Mesenchymal stem cell (in vitro differentiated cells and primary cell): Measurements from ENCODE around the gene IFT52.

Experiments
- DNase-seq: peaks from one replicate; pipeline ENCODE4 v3.0.0-alpha.2; 2013
- H2AFZ ChIP-seq: one replicate; pipeline ENCODE4 v1.6.1; 2013; ENCODE audit warnings: low read depth, mild to moderate bottlenecking, control low read depth, inconsistent platforms, low read length, moderate library complexity
- H2AK5ac ChIP-seq: 2 replicates; pipeline ENCODE4 v1.6.1; 2013; ENCODE audit warnings: low read length, moderate library complexity, mild to moderate bottlenecking, inconsistent platforms; ENCODE audit not compliant: severe bottlenecking
- H2BK120ac ChIP-seq: one replicate; pipeline ENCODE4 v1.6.1; 2013; ENCODE audit warnings: low read depth, mild to moderate bottlenecking, inconsistent platforms, low read length, moderate library complexity
- H2BK12ac ChIP-seq, 2 experiments: one replicate each; pipeline ENCODE4 v1.6.1; 2013; ENCODE audit warnings: inconsistent platforms in 2 of 2, low read length in 2 of 2, mild to moderate bottlenecking in 2 of 2, moderate library complexity in 2 of 2, control low read depth in 1 of 2
- H2BK15ac ChIP-seq: one replicate; pipeline ENCODE4 v1.6.1; 2013; ENCODE audit warnings: mild to moderate bottlenecking, low read depth, inconsistent platforms; ENCODE audit not compliant: poor library complexity, severe bottlenecking
- H2BK5ac ChIP-seq: 2 replicates; pipeline ENCODE4 v1.6.1; 2013; ENCODE audit warnings: low read depth, mild to moderate bottlenecking, low read length, control low read depth, inconsistent platforms; ENCODE audit not compliant: poor library complexity, severe bottlenecking
- H3K14ac ChIP-seq, 2 experiments: one replicate each; pipeline ENCODE4 v1.6.1; 2013; ENCODE audit warnings: inconsistent platforms in 2 of 2, low read length in 2 of 2, control low read depth in 1 of 2, mild to moderate bottlenecking in 1 of 2, moderate library complexity in 1 of 2
- H3K18ac ChIP-seq, 2 experiments: one replicate each; pipeline ENCODE4 v1.6.1; 2013; ENCODE audit warnings: inconsistent platforms in 2 of 2, low read length in 2 of 2, control low read depth in 1 of 2, low read depth in 1 of 2, mild to moderate bottlenecking in 1 of 2
- H3K23ac ChIP-seq, 2 experiments: one replicate each; pipeline ENCODE4 v1.6.1; 2013; ENCODE audit warnings: inconsistent platforms in 2 of 2, low read length in 2 of 2, mild to moderate bottlenecking in 2 of 2, moderate library complexity in 2 of 2, control low read depth in 1 of 2
- H3K27ac ChIP-seq: 2 replicates; pipeline ENCODE4 v1.5.1; 2013; ENCODE audit warnings: mild to moderate bottlenecking, moderate library complexity, low read length, control low read depth, inconsistent platforms; ENCODE audit not compliant: poor library complexity, severe bottlenecking
- H3K27me3 ChIP-seq, 2 experiments: 2 replicates each; pipeline versions ENCODE4 v1.6.1 to v1.7.0; 2013; ENCODE audit warnings: low read length in 2 of 2, mild to moderate bottlenecking in 2 of 2, moderate library complexity in 2 of 2, control low read depth in 1 of 2, inconsistent platforms in 1 of 2; ENCODE audit not compliant: control insufficient read depth in 1 of 2, insufficient read depth in 1 of 2
- H3K36me3 ChIP-seq, 2 experiments: 2 replicates each; pipeline versions ENCODE4 v1.6.1 to v1.7.0; 2013; ENCODE audit warnings: low read length in 2 of 2, control low read depth in 1 of 2, inconsistent platforms in 1 of 2, low read depth in 1 of 2, mild to moderate bottlenecking in 1 of 2; ENCODE audit not compliant: insufficient read depth in 2 of 2, control insufficient read depth in 1 of 2
- H3K4ac ChIP-seq, 2 experiments: one replicate each; pipeline ENCODE4 v1.6.1; 2013; ENCODE audit warnings: inconsistent platforms in 2 of 2, low read length in 2 of 2, mild to moderate bottlenecking in 2 of 2, moderate library complexity in 2 of 2, control low read depth in 1 of 2, low read depth in 1 of 2
- H3K4me1 ChIP-seq: 2 replicates; pipeline ENCODE4 v1.6.1; 2013; ENCODE audit warnings: low read depth, low read length, control low read depth; ENCODE audit not compliant: control insufficient read depth, insufficient read depth
- H3K4me2 ChIP-seq: 2 replicates; pipeline ENCODE4 v1.6.1; 2013; ENCODE audit warnings: low read length, mild to moderate bottlenecking, inconsistent platforms; ENCODE audit not compliant: poor library complexity, severe bottlenecking
- H3K4me3 ChIP-seq, 2 experiments: 2 replicates each; pipeline versions ENCODE4 v1.5.1 to v1.7.0; 2013; ENCODE audit warnings: low read length in 2 of 2, mild to moderate bottlenecking in 2 of 2, control low read depth in 1 of 2, low read depth in 1 of 2; ENCODE audit not compliant: insufficient read depth in 1 of 2
- H3K79me1 ChIP-seq: replicated peaks from 2 replicates; pipeline ENCODE4 v1.6.1; 2013; ENCODE audit warnings: mild to moderate bottlenecking, control low read depth, low read length, inconsistent platforms; ENCODE audit not compliant: poor library complexity, severe bottlenecking
- H3K9ac ChIP-seq: 2 replicates; pipeline ENCODE4 v1.7.0; 2013; ENCODE audit warnings: mild to moderate bottlenecking, low read length, moderate library complexity
- H3K9me3 ChIP-seq: 2 replicates; pipeline ENCODE4 v1.7.0; 2013; ENCODE audit warnings: mild to moderate bottlenecking, low read length; ENCODE audit not compliant: control insufficient read depth
- H4K8ac ChIP-seq: one replicate; pipeline ENCODE4 v1.6.1; 2013; ENCODE audit warnings: inconsistent platforms, mild to moderate bottlenecking, low read length, moderate library complexity
- H4K91ac ChIP-seq: one replicate; pipeline ENCODE4 v1.6.1; 2013; ENCODE audit warnings: mild to moderate bottlenecking, low read length, inconsistent platforms
- WGBS: methylation state at CpG from one replicate; pipeline ENCODE4 v1.1.7; 2013; ENCODE audit warnings: mixed read lengths; 5-methylcytosine and 5-hydroxymethylcytosine counted together

Gene IFT52

DNA sequence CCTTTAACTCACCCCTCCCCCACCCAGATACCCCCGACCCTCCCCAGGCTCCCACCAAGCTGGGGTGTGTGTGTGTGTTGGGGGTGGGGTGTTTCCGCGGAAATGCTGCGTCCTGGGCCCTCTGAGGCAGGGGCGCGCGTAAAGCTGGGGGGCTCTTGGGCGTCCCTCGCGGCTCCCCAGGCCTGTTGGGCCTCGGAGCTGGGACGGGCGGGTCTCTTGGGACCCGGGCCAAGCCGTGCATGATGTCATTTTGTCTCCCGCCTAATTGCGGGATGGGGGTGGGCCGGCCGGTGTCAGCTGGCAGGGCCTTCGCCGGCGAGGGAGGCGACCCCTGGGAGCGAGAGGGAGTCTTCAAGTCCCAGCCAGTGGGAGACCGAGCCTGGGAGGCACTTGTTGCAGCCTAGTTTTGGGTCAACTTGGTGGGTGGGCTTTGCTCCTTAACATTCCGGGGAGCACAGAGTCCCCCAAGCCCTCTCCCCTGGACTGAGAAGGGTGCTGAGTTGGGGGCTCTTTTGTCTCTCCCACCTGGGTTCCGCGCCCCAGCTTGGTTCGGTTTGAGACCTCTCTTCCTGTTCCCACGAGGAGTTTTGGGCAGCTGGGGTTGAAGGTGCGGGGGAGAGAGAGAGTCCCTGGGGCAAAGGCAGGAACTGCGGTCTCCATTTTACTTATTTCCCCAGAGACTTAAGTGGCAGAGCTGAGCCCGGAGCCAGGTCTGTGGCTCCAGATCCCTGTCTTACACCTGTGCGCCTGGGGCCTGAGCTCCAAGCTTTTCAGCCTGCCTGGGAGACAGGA, 76.8 kb downstream of the IFT52 start:
- no peak overlapping the region for H2BK120ac ChIP-seq
- H3K14ac ChIP-seq, result no peak overlapping the region
- peaks cover 0 to 16% of the 10 kb centered on the region in 2 experiments for H3K27me3 ChIP-seq
- H3K4ac ChIP-seq, result no peak overlapping the region
- no peak overlapping the region for H2BK5ac ChIP-seq
- DNase-seq, result peak; percentile 12
- peak overlapping the region; percentile 83 for H3K4me2 ChIP-seq
- H2BK12ac ChIP-seq, result no peak overlapping the region
- peak overlapping the region; percentile 54 to 62 for H3K4me3 ChIP-seq
- H3K23ac ChIP-seq, result peak overlapping the region in 1 of 2 experiments; percentile 46
- peaks cover 13% of the 10 kb centered on the region for H3K79me1 ChIP-seq
- no peaks in the 10 kb centered on the region for H3K9me3 ChIP-seq
- H3K18ac ChIP-seq, result peak overlapping the region in 1 of 2 experiments; percentile 48
- no peak overlapping the region for H2AK5ac ChIP-seq
- peaks cover 22% of the 10 kb centered on the region for H3K4me1 ChIP-seq
- H3K27ac ChIP-seq, result no peak overlapping the region
- WGBS, result 8% methylated on average over 33 of the region's 34 CpGs
- no peak overlapping the region for H2AFZ ChIP-seq
- H3K9ac ChIP-seq, result no peak overlapping the region
- no peaks in the 10 kb centered on the region for H3K36me3 ChIP-seq
- no peak overlapping the region for H4K91ac ChIP-seq
- H2BK15ac ChIP-seq, result no peak overlapping the region
- H4K8ac ChIP-seq, result no peak overlapping the region

DNA sequence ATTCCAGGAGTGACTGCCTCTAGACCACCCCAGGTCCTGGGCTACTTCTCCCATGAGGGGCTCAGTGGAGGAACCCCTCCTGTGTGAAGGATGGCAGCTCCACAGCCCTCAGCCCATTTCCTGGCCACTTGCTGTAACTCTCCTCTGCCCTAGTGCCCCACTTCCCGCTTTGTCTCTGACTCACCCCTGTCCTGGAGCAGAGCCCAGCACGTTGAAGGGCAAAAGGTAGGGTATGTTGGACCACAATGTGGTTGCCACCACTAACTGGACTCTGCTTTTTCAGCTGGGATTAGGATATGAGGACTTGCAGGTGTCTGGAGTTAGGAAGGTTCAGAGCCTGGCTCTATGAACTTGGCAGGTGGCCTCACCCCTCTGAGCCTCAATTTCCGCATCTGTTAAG, 78.6 kb downstream of the IFT52 start:
- H3K18ac ChIP-seq, result no peak overlapping the region
- H3K9ac ChIP-seq, result no peak overlapping the region
- peak; percentile 27 for DNase-seq
- H3K36me3 ChIP-seq, result peaks cover 0 to 5% of the 10 kb centered on the region in 2 experiments
- H3K4me1 ChIP-seq, result peaks cover 22% of the 10 kb centered on the region
- H3K79me1 ChIP-seq, result peaks cover 17% of the 10 kb centered on the region
- no peak overlapping the region for H3K23ac ChIP-seq
- no peak overlapping the region for H3K4ac ChIP-seq
- 64% methylated on average over 3 of the region's 3 CpGs for WGBS
- H3K9me3 ChIP-seq, result no peaks in the 10 kb centered on the region
- H3K4me3 ChIP-seq, result no peak overlapping the region
- H2BK15ac ChIP-seq, result no peak overlapping the region
- H2BK5ac ChIP-seq, result no peak overlapping the region
- no peak overlapping the region for H2BK120ac ChIP-seq
- no peak overlapping the region for H4K8ac ChIP-seq
- no peak overlapping the region for H3K4me2 ChIP-seq
- peaks cover 0 to 16% of the 10 kb centered on the region in 2 experiments for H3K27me3 ChIP-seq
- H4K91ac ChIP-seq, result no peak overlapping the region
- H3K27ac ChIP-seq, result no peak overlapping the region
- no peak overlapping the region for H2AK5ac ChIP-seq
- H2AFZ ChIP-seq, result no peak overlapping the region
- H3K14ac ChIP-seq, result no peak overlapping the region
- H2BK12ac ChIP-seq, result no peak overlapping the region

- DNase-seq, result no peak
- Histone ChIP-seq H2AK5ac (no peak overlapping the region), H2BK12ac (no peak overlapping the region), H3K4me3 (no peak overlapping the region), H4K8ac (no peak overlapping the region), H3K4me1 (peaks cover 22% of the 10 kb centered on the region), H2BK5ac (no peak overlapping the region), H3K9me3 (no peaks in the 10 kb centered on the region), H3K4me2 (no peak overlapping the region), H2AFZ (no peak overlapping the region), H3K4ac (no peak overlapping the region), H3K79me1 (peaks cover 17% of the 10 kb centered on the region), H3K27me3 (peaks cover 0 to 15% of the 10 kb centered on the region in 2 experiments), H3K27ac (no peak overlapping the region), H3K18ac (no peak overlapping the region), H3K23ac (no peak overlapping the region), H2BK15ac (no peak overlapping the region), H3K36me3 (peaks cover 0 to 5% of the 10 kb centered on the region in 2 experiments), H3K14ac (no peak overlapping the region), H2BK120ac (no peak overlapping the region), H3K9ac (no peak overlapping the region), H4K91ac (no peak overlapping the region)
- 100% methylated on average over 1 of the region's 2 CpGs for WGBS
Measured at GRCh38 chr20:43670423-43670822, 79.7 kb downstream of the IFT52 start.

DNA sequence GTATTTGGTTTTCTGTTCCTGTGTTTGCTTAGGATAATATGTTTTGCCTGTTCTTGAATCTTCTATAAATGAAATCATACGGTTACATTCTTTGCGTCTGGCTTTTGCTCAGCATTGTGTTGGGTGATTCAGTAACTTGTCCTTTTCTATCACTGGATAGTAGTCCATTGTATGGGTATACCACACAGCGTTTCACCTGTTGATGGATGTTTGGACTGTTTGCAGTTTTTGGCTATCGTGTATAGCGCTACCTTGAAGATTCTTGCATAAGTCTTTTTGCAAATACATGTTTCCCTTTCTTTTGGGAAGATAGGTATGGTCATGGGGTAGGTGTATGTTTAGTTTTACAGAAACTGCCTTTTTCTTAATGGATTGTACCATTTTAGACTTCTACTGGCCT, 85.6 kb downstream of the IFT52 start:
- DNase-seq, result no peak
- no peak overlapping the region for H3K4ac ChIP-seq
- WGBS, result over 99% methylated on average over 5 of the region's 5 CpGs
- no peak overlapping the region for H3K4me3 ChIP-seq
- H3K4me1 ChIP-seq, result no peaks in the 10 kb centered on the region
- H3K9ac ChIP-seq, result no peak overlapping the region
- H2BK15ac ChIP-seq, result no peak overlapping the region
- no peaks in the 10 kb centered on the region for H3K9me3 ChIP-seq
- no peaks in the 10 kb centered on the region for H3K27me3 ChIP-seq
- H2BK5ac ChIP-seq, result no peak overlapping the region
- H3K14ac ChIP-seq, result no peak overlapping the region
- H2AK5ac ChIP-seq, result no peak overlapping the region
- H2BK120ac ChIP-seq, result no peak overlapping the region
- H4K91ac ChIP-seq, result no peak overlapping the region
- no peak overlapping the region for H3K27ac ChIP-seq
- H3K23ac ChIP-seq, result no peak overlapping the region
- H4K8ac ChIP-seq, result no peak overlapping the region
- no peak overlapping the region for H2AFZ ChIP-seq
- no peak overlapping the region for H3K18ac ChIP-seq
- H3K36me3 ChIP-seq, result peaks cover 0 to 5% of the 10 kb centered on the region in 2 experiments
- peaks cover 18% of the 10 kb centered on the region for H3K79me1 ChIP-seq
- H3K4me2 ChIP-seq, result no peak overlapping the region
- no peak overlapping the region for H2BK12ac ChIP-seq
